MG63 (cell line): ENCODE data around the gene AHDC1. TPM values are rescaled to one million over a fixed set of nuclear protein-coding genes. Genes with fewer than 3 reads are reported as not detected.

Source experiments
- DNase-seq: peaks from one replicate; pipeline ENCODE4 v3.0.0-alpha.2; 2020
- H3K27me3 ChIP-seq: fragments of 250-450 bp; sonication (Bioruptor Pico); 2 replicates; pipeline ENCODE4 v1.5.1; 2020; ENCODE audit warnings: mild to moderate bottlenecking, moderate library complexity
- H3K36me3 ChIP-seq: fragments of 250-450 bp; sonication (Bioruptor Pico); 2 replicates; pipeline ENCODE4 v1.5.1; 2020; ENCODE audit warnings: mild to moderate bottlenecking, moderate library complexity
- H3K4me3 ChIP-seq: fragments of 250-450 bp; sonication (Bioruptor Pico); 2 replicates; pipeline ENCODE4 v1.5.1; 2020; ENCODE audit warnings: mild to moderate bottlenecking, moderate library complexity
- H3K9me3 ChIP-seq: fragments of 250-450 bp; sonication (Bioruptor Pico); 2 replicates; pipeline ENCODE4 v1.5.1; 2020; ENCODE audit warnings: mild to moderate bottlenecking, moderate library complexity
- total RNA-seq: library from RNA; depleted of rRNA; stranded (reverse); fragments of >200 nt; shearing (Covaris generic); gene quantifications from 2 replicates; pipeline ENCODE4 v1.2.3, GENCODE V29; 2014; ENCODE audit warnings: low replicate concordance

AHDC1 gene
- total RNA-seq, 1 experiment from 2014 or later: 10.4 TPM

DNA sequence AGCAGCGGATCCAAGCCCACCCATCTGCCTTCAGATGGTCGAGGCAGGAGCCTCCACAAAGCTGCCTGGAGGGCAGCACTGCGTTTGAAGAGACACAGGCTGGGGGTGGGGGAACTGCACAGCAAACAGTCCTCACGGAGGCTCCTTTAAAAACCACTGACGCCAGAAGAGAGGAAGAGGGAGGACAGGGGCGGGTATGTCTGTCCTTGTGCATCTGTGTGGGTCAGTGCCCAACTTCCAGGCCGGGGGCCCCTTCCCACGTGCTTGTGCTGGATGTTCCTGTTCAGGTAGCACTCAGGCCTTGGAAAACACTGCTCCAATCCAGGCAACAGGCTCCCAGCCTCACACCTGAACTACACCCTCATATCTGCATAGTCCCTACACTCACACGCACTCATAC is 7.7 kb downstream of the AHDC1 start:
- no peak overlapping the region for H3K4me3 ChIP-seq
- no peak for DNase-seq
- no peaks in the 10 kb centered on the region for H3K9me3 ChIP-seq
- H3K36me3 ChIP-seq: no peaks in the 10 kb centered on the region; the same call in none of the 2 replicates
- H3K27me3 ChIP-seq: no peaks in the 10 kb centered on the region

DNA sequence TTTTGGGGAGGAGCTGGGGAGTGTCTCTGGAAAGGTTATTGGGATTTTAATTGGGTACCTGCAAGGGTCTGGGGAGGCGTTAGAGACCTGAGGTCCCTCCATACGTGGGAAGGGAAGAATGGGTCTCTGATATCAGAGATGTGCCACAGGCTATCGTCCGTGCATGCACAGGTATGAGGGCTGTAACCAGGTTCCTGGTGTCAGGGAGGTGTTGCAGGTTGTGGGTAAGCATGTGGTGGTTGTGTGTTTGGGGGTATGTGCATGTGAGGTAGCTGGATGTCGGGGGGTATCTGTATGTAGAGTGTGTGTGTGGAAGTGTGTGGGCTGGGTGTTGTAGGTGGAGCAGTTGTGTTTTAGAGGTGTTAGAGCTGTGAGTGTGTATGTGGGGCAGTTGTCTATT is 8.3 kb downstream of the AHDC1 start:
- Histone ChIP-seq H3K4me3 (no peak overlapping the region), H3K9me3 (no peaks in the 10 kb centered on the region), H3K36me3 (no peaks in the 10 kb centered on the region; the same call in none of the 2 replicates), H3K27me3 (no peaks in the 10 kb centered on the region)
- DNase-seq: no peak

DNA sequence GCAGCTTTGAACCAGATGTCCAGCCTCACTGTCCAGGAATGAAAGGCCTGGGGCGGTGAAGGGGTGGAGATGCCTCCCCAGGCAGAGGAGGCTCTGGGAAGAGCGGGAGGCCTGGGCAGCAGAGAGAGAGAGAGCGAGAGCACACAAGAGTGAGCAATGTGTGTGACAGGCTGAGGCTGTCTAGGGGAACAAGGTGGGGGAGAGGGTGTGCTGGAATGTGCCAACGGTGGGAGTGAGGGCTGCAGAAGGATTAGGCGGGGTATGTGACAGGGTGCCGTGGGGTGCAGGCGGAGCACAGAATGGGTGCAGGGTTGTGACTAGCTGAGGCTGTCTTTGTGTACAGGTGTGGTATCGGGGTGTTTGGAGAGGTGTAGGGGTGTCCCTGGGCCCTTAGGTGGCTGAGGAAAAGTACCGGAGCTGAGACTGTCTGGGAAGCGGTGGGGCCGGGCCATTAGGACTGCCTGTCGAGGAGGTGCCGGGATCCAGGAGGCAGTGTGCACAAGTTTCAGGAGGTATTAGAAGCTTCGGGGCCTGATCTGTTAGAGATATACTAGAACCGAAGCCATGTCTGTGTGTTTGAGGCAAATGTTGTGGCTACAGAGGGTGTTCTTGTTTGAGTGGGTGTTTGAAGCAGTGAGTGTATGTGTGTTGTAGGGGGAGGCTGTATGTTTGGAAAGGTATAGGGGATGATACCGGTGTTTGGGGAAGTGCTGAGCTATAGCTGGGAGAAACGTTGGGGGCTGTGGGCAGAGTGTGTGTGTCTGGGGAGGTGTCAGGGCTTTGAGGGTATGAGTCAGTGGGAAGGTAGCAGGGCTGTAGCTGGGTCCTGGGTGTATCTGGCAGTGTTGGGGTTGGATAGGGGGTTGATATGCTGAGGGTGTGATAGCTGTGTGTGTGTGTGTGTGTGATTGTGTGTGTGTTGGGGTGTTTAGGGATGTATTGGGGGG is 9.1 kb downstream of the AHDC1 start:
- Histone ChIP-seq H3K36me3 (no peaks in the 10 kb centered on the region; the same call in none of the 2 replicates), H3K9me3 (no peaks in the 10 kb centered on the region), H3K4me3 (no peak overlapping the region), H3K27me3 (no peaks in the 10 kb centered on the region)
- no peak for DNase-seq

DNA sequence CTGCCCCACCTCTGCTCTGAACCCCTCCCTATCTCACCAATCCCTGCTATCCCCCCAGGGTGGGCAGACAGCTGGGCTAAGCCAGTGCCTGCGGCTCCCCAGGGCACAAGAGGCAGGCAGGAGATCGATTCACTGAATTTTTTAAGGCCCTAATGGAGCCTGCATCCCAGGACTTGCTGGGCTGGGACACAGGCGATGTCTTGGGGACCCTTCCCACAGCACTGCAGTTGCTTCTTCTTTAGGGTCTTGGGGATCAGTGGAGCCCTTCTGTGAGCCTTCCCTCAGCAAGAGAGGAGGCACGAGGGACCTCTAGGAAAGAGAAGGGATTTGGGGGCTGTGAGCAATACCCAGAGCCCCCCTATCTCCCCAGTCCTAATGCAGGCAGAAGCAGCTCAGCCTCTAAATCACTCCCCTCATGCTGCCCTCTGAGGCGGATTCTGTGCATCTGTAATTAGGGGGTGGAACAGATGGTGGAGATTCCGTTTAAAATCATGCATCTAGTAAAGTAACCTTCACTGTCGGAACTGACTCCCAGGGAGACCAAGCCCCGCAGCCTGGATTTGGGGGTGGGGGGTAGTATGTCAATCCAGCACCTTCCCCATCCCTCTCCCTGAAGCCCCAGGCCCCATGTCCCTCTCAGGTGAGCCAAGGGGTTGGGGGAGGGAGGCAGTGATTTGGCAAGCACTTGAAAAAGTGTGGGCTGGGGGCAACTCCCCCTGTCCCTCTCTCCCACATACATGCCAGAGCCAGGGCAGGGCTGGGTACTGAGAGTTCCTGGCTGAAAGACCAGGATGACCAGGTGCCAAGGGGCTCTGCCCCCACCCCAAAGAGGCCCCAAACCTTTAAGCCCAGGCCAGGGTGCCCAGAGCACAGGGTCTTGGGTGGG is 10.0 kb downstream of the AHDC1 start:
- Histone ChIP-seq H3K27me3 (no peaks in the 10 kb centered on the region), H3K4me3 (no peak overlapping the region), H3K9me3 (no peaks in the 10 kb centered on the region), H3K36me3 (peaks cover 4% of the 10 kb centered on the region)
- no peak for DNase-seq

DNA sequence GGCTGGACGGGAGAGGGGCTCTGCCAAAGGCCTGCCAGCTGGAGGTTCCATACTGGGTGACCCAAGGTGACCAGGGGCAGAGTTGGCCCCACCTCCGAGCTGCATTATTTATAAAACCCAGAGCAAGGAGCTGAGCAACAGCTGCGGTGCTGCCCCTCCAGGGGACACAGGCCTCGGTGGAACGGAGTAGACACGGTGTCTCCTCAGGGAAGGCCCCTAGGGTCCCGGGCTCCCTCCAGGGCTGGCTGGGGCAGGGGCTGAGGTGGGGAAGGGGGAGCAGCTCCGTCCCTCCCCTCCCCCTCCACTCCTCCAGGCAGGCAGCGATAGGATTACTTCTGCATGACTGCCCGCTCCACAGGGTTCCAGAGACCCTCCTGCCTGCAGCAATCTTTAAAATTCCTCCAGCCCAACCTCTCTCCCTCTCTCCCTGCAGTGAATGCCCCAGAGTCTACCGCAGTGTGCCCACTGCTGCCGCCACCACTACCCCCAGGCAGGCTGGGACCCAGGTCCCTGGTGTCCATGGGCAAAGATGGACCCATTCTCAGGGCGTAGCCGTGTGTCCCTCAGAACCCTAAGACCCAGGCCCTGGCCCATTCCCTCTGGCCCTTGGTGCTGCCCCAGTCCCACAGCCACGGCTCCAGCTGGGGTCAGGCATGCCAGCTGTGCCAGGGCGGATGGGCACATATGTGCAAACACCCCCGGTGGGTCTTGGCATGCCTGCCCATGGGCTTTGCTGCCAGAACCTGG is 10.8 kb downstream of the AHDC1 start:
- Histone ChIP-seq H3K27me3 (no peaks in the 10 kb centered on the region), H3K9me3 (no peaks in the 10 kb centered on the region), H3K4me3 (no peak overlapping the region), H3K36me3 (peaks cover 4% of the 10 kb centered on the region)
- no peak for DNase-seq

DNA sequence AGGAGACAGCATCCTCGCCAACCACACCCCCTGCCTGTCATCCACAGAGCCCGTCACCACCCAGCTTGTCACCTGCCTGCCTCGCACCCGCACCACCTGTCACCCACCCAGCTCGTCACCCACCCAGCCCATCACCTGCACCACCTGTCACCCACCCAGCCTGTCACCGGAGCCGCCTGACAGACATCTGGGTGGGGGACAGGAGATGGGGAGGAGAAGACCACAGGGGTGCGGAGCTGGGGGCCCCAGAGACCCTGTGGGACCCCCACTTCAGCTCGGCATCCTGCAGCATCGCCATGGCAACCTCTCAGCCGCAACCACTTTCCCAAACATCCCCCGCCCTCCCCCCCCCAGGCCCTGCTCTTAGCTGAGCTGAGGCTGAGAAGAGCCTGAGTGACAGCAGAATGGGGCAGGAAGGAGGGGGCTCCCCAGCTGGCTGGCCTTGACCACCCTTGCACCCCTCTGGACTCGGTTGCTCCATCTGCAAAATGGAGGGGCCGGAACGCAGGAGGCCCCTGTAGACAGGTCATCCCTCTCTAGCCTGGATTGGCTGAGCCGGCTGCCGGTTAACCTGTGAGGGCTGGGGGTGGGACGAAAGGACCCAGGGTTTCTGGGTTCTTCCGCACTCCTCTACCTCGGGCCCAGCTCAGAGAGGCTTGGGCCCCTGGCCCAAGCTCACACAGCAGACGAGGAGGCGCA is 11.6 kb downstream of the AHDC1 start:
- no peak for DNase-seq

DNA sequence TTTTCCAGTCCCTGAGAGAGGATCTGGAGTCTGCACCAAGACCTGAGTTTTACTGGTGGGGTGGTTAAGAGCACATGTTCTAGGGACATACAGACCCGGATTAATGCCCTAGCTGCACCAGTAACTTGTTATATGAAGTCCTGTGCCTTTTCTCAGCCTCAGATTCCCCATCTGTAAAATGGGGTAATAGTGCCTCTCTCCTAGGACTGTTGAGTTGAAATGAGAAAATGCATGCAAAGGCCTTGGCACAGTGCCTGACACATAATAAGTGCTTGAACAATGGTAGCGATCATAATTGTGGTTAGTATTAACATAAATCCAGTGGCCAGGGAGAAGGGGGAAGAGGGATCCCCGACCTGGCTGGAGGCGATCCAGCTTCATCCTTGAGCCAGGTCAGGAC is 12.3 kb downstream of the AHDC1 start:
- Histone ChIP-seq H3K36me3 (peaks cover 9% of the 10 kb centered on the region), H3K27me3 (no peaks in the 10 kb centered on the region), H3K9me3 (no peaks in the 10 kb centered on the region), H3K4me3 (no peak overlapping the region)
- no peak for DNase-seq

More for the DNA sequence above, 11.6 kb downstream of the AHDC1 start:
- Histone ChIP-seq H3K9me3 (no peaks in the 10 kb centered on the region), H3K36me3 (peaks cover 8% of the 10 kb centered on the region), H3K4me3 (no peak overlapping the region), H3K27me3 (no peaks in the 10 kb centered on the region)

DNA sequence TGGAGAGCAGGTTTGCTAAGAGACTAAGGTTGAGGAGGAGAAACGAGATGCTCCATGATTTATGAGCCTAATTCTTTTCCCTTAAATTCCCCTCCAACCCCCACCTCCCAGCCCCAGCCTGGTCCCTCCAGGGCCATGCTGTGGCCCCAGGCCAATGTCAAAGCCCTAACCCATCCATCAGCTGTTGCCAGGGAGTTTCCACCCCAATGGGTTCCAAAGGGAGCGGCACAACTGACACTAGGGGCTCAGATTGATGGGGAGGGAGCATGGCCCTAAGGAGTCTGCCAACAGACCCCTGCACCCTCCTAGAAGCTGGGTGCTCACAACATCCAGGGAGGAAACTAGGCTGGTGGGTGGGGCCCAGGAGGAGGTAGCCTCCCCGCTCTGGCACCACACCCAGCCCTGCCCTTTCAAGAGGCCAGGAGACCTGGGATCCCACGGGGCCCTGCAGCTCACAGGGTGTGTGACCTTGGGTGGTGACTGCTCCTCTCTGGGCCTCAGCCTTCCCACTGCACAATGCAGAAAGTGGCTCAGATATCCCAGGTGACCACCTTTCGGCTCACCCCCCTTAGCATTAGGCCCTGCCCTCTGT is 12.9 kb downstream of the AHDC1 start:
- no peak overlapping the region for H3K4me3 ChIP-seq
- peaks cover 9% of the 10 kb centered on the region for H3K36me3 ChIP-seq
- no peaks in the 10 kb centered on the region for H3K9me3 ChIP-seq
- DNase-seq: no peak
- H3K27me3 ChIP-seq: no peaks in the 10 kb centered on the region

DNA sequence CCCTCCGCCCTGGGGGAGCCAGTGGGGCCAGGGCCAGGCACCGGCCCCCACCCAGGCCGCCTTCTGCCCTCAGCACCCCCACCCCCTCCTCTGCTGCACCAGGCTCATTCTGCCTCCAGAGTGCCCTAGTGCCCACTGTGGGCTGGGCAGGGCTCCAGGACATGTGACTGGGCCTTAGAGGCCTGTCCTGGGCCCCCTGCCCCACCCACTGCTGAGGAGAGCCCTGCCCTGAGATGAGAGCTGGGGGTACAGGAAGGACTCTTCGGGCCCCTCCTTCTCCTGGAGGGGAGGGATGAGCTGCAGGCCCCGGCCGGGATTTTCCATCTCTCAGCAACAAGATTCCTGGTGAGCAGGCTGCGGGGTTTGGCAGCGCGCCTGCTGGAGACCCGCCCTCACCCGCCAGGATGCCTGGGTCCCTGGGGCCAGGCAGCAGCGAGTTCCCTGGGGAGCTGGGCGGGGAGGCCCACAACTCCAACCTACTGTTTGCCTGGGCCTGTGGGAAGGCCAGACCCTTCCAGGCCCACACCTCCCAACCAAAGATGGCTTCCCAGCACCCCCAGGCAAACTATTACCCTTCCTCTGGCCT is 14.0 kb downstream of the AHDC1 start:
- H3K36me3 ChIP-seq: peaks cover 9% of the 10 kb centered on the region
- DNase-seq: peak; percentile 87
- no peaks in the 10 kb centered on the region for H3K9me3 ChIP-seq
- no peak overlapping the region for H3K4me3 ChIP-seq
- H3K27me3 ChIP-seq: no peaks in the 10 kb centered on the region

DNA sequence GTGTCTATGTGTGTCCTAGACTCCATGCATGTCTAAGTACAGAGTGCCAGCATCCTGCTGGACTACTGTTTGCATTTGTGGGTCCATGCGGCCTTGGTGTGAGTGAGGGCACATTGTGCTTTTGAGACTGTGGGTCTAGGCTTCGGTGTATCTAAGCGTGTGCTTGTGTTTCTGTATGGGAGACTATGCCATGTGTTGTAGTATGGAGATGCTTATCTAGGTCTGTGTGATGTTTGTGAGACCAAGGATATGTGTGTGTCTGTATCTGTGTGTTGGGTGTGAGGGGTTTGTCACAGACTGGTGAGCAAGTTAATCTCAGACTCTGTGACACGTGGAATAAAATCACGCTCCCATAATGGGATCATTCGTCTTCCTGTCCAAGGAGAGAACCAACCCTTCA is 14.5 kb downstream of the AHDC1 start:
- Histone ChIP-seq H3K9me3 (no peaks in the 10 kb centered on the region), H3K4me3 (no peak overlapping the region), H3K36me3 (peaks cover 9% of the 10 kb centered on the region), H3K27me3 (no peaks in the 10 kb centered on the region)
- no peak for DNase-seq

DNA sequence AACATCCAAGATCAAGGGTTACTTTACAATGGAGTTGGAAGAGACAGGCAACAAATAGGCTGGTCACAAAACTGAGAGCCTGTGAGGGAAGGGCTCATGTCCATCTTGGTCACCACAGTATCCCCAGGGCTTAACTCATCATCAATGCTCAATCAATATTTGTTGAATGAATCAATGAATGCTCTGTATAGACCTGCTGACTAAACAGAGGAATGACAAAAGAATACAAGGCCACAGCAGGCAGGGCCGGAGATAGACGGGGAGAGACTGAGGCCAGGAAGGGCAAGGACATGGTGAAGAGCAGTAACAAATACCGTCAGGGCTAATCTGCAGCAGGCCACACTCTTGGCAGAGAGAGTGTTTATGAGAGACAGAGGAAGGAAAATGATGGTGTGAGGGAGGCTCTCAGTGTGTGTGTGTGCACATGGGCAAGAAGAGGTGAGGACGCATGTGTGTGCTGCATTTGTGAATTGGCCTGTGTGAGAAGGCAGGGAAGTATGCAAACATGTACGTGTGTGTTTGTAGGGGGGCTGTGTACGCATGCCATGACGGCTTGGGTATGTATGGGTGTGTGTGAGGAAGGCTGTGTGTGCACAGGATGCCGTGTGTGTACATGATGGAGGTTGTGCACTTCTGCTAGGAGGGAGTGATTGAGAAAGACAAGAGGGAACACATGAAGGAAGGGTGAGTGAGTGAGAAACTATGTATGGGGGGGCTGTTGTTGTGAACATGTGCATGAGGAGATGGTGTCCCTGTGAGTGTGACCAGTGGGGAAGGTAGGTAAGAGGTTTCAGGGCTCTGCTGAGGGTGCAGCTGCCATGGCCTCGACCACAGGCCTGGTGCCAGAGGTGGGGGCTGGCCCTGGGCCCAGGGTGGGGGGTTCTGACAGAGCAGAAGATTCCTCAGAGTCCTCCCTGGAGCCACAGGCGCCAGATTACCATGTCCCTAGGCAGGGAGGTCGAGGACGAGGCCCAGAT is 15.4 kb downstream of the AHDC1 start:
- Histone ChIP-seq H3K36me3 (peaks cover 9% of the 10 kb centered on the region), H3K4me3 (no peak overlapping the region), H3K27me3 (no peaks in the 10 kb centered on the region), H3K9me3 (no peaks in the 10 kb centered on the region)
- no peak for DNase-seq

DNA sequence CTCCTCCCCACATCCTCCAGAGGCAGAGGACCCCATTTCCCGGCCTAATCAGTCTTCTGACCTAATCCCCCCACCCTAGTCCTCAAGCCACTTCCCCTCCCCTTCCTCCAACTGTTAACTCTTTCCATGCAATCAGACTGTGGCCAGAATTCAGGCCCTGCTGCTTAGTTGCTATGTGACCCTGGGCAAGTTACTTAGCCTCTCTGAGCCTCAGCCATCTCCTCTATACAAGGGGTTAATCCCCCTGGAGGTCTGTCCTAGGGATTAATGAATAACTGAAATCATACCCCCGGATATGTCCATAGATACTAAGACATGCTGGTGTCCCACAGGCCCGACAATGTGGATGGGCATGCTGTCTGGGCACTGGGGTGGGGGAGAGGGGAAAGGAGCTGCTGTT is 18.3 kb downstream of the AHDC1 start:
- Histone ChIP-seq H3K4me3 (no peak overlapping the region), H3K36me3 (peaks cover 9% of the 10 kb centered on the region), H3K9me3 (no peaks in the 10 kb centered on the region), H3K27me3 (no peaks in the 10 kb centered on the region)
- no peak for DNase-seq

DNA sequence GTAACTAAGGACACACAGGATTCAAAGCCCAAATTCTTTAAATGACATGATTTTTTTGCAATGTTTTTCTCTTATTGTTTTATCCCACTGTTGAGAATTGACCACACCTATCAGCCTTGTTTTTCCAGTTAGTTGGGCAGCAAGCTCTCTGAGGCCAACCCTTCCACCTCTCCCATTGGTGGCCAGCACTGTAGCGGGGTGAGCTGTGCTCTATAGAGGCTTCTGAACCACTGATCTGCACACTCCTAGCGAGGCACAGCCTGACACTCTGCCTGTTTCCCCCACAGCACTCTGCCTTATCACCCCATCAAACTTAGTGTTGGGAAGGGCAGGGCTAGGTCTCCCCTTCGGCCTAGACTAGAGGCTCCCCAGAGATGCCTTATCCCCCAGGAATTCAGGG is 19.5 kb downstream of the AHDC1 start:
- DNase-seq: no peak
- no peaks in the 10 kb centered on the region for H3K27me3 ChIP-seq
- H3K4me3 ChIP-seq: no peak overlapping the region
- no peaks in the 10 kb centered on the region for H3K9me3 ChIP-seq
- H3K36me3 ChIP-seq: peaks cover 8% of the 10 kb centered on the region

DNA sequence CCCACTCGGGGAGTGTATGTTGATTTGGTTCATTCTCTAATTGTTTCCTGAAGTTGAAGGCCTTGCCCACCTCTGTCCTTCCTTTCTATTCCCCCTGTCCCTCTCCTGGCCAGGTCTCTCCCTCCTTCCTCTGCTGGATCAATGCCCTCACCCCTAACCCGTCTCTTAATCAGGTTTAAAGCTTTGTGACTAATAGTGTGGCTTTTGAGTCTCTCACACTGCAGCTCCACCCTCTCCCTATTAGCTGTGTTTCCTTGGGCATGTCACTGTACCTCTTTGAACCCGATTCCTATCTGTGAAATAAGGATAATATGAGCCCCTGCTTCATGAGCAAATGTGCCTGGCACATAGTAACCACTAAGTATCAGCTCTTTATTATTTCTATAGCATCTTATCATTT is 20.5 kb downstream of the AHDC1 start:
- H3K36me3 ChIP-seq: peaks cover 5% of the 10 kb centered on the region
- DNase-seq: no peak
- no peaks in the 10 kb centered on the region for H3K9me3 ChIP-seq
- H3K27me3 ChIP-seq: no peaks in the 10 kb centered on the region
- H3K4me3 ChIP-seq: no peak overlapping the region
